IMR-90 (cell line): Measurements from ENCODE around the gene MOCOS. TPM values are rescaled to one million over a fixed set of nuclear protein-coding genes. Genes with fewer than 3 reads are reported as not detected.

Source experiments
- ATAC-seq: fragments of 200-7000 bp; cut with Tn5 transposase; 2 replicates; pipeline ENCODE4 v1.9.1; 2020; ENCODE audit warnings: low read depth, mild to moderate bottlenecking, moderate library complexity
- BruUV-seq: library from RNA; stranded (reverse); fragments of 400-500 nt; replicated peaks from 2 replicates; lab custom pipeline; 2021; lab: Mats Ljungman, UMichigan
- CTCF ChIA-PET: fragments of 300-600 bp; formaldehyde crosslinking; extraction: SDS; loops from one replicate; lab custom pipeline; 2021; ENCODE audit warnings: antibody characterized with exemption; lab: Yijun Ruan, JAX
- POLR2A ChIA-PET: fragments of 300-600 bp; sonication (Branson Sonifier 250); formaldehyde crosslinking; loops from one replicate; lab custom pipeline; 2022; ENCODE audit warnings: antibody characterized with exemption; ENCODE audit not compliant: unreplicated experiment; lab: Charles Lee
- DNase-seq: peaks from one replicate; pipeline ENCODE4 v3.0.0; 2013
- H2AFZ ChIP-seq: replicated peaks from 2 replicates; pipeline ENCODE3; 2013; ENCODE audit warnings: low read length, mild to moderate bottlenecking; ENCODE audit not compliant: poor library complexity
- H2AK5ac ChIP-seq: 2 replicates; pipeline ENCODE4 v1.6.1; 2013; ENCODE audit warnings: low read depth, low read length, inconsistent platforms
- H2AK9ac ChIP-seq: replicated peaks from 2 replicates; pipeline ENCODE3; 2013; ENCODE audit warnings: mild to moderate bottlenecking, low read depth, low read length, moderate library complexity; ENCODE audit not compliant: poor library complexity
- H2BK120ac ChIP-seq: 2 replicates; pipeline ENCODE4 v1.6.1; 2013; ENCODE audit warnings: low read depth, low read length, inconsistent platforms
- H2BK15ac ChIP-seq: 3 replicates; pipeline ENCODE4 v1.6.1; 2013; ENCODE audit warnings: low read depth, low read length, inconsistent platforms
- H2BK20ac ChIP-seq: 2 replicates; pipeline ENCODE4 v1.6.1; 2013; ENCODE audit warnings: low read depth, mild to moderate bottlenecking, inconsistent platforms, low read length, moderate library complexity
- H2BK5ac ChIP-seq: 2 replicates; pipeline ENCODE4 v1.6.1; 2013; ENCODE audit warnings: mild to moderate bottlenecking, low read depth, low read length, inconsistent platforms; ENCODE audit not compliant: poor library complexity, severe bottlenecking
- H3K14ac ChIP-seq: replicated peaks from 2 replicates; pipeline ENCODE4 v1.6.1; 2013; ENCODE audit warnings: low read depth, low read length, inconsistent platforms
- H3K18ac ChIP-seq: 2 replicates; pipeline ENCODE4 v1.6.1; 2013; ENCODE audit warnings: low read depth, low read length, control low read depth
- H3K23ac ChIP-seq: 2 replicates; pipeline ENCODE4 v1.6.1; 2013; ENCODE audit warnings: low read depth, low read length, inconsistent platforms
- H3K27ac ChIP-seq: 2 replicates; pipeline ENCODE4 v1.5.1; 2013; ENCODE audit warnings: mild to moderate bottlenecking, control low read depth, low read length; ENCODE audit not compliant: insufficient read depth
- H3K27me3 ChIP-seq: 2 replicates; pipeline ENCODE4 v1.6.1; 2013; ENCODE audit warnings: low read length; ENCODE audit not compliant: control insufficient read depth, insufficient read depth
- H3K36me3 ChIP-seq: 2 replicates; pipeline ENCODE4 v1.6.1; 2013; ENCODE audit warnings: low read length, mixed read lengths; ENCODE audit not compliant: control insufficient read depth, insufficient read depth
- H3K4ac ChIP-seq: 2 replicates; pipeline ENCODE4 v1.6.1; 2013; ENCODE audit warnings: low read depth, low read length, inconsistent platforms
- H3K4me1 ChIP-seq: 2 replicates; pipeline ENCODE4 v1.6.1; 2013; ENCODE audit warnings: low read length, mixed read lengths; ENCODE audit not compliant: control insufficient read depth, insufficient read depth
- H3K4me2 ChIP-seq: 2 replicates; pipeline ENCODE4 v1.6.1; 2013; ENCODE audit warnings: low read depth, mild to moderate bottlenecking, control low read depth, low read length, moderate library complexity
- H3K4me3 ChIP-seq: 2 replicates; pipeline ENCODE4 v1.5.1; 2013; ENCODE audit warnings: low read depth, mild to moderate bottlenecking, control low read depth, low read length, moderate library complexity; ENCODE audit not compliant: insufficient read depth
- H3K56ac ChIP-seq: 2 replicates; pipeline ENCODE4 v1.6.1; 2013; ENCODE audit warnings: low read length, inconsistent platforms; ENCODE audit not compliant: insufficient read depth; ENCODE audit errors: extremely low read depth
- H3K79me1 ChIP-seq, 2 experiments: 2 replicates each; pipeline ENCODE4 v1.6.1; 2013; ENCODE audit warnings: low read length in 2 of 2, inconsistent platforms in 1 of 2, low read depth in 1 of 2
- H3K9ac ChIP-seq: 2 replicates; pipeline ENCODE4 v1.6.1; 2013; ENCODE audit warnings: low read depth, low read length, control low read depth
- H3K9me1 ChIP-seq: 2 replicates; pipeline ENCODE4 v1.6.1; 2013; ENCODE audit warnings: low read length, inconsistent platforms; ENCODE audit not compliant: insufficient read depth
- H3K9me3 ChIP-seq: 2 replicates; pipeline ENCODE4 v1.6.1; 2013; ENCODE audit warnings: low read length; ENCODE audit not compliant: control insufficient read depth, insufficient read depth
- H4K20me1 ChIP-seq: 2 replicates; pipeline ENCODE4 v1.6.1; 2013; ENCODE audit warnings: low read length, inconsistent platforms; ENCODE audit not compliant: insufficient read depth
- H4K5ac ChIP-seq: 2 replicates; pipeline ENCODE4 v1.6.1; 2013; ENCODE audit warnings: mild to moderate bottlenecking, low read depth, low read length, control low read depth
- H4K8ac ChIP-seq, 2 experiments: 2 replicates each; pipeline ENCODE4 v1.6.1; 2013; ENCODE audit warnings: low read depth in 2 of 2, low read length in 2 of 2, control low read depth in 1 of 2, inconsistent platforms in 1 of 2
- H4K91ac ChIP-seq: 2 replicates; pipeline ENCODE4 v1.6.1; 2013; ENCODE audit warnings: low read depth, low read length, inconsistent platforms; ENCODE audit not compliant: insufficient read depth
- CHD1 ChIP-seq: IDR thresholded peaks from 2 replicates; pipeline ENCODE4 v1.6.1; 2012; ENCODE audit warnings: low read depth, low read length, improper control_type of control experiment
- FOS ChIP-seq: fragments of 150-350 bp; IDR thresholded peaks from 2 replicates; pipeline ENCODE4 v1.6.1; 2016; ENCODE audit warnings: low read depth, low read length
- MAFK ChIP-seq: IDR thresholded peaks from 2 replicates; pipeline ENCODE4 v1.6.1; 2012; ENCODE audit warnings: low read depth, low read length, improper control_type of control experiment
- MAZ ChIP-seq: IDR thresholded peaks from 2 replicates; pipeline ENCODE4 v1.6.1; 2012; ENCODE audit warnings: low read depth, mild to moderate bottlenecking, low read length, improper control_type of control experiment, moderate library complexity, borderline replicate concordance
- MXI1 ChIP-seq: IDR thresholded peaks from 2 replicates; pipeline ENCODE4 v1.6.1; 2012; ENCODE audit warnings: low read depth, mild to moderate bottlenecking, low read length, moderate library complexity, borderline replicate concordance
- NFE2L2 ChIP-seq: fragments of 150-350 bp; IDR thresholded peaks from 2 replicates; pipeline ENCODE4 v1.6.1; 2016; ENCODE audit warnings: low read depth, mild to moderate bottlenecking, low read length
- POLR2A ChIP-seq: IDR thresholded peaks from 2 replicates; pipeline ENCODE4 v1.6.1; 2012; ENCODE audit warnings: mild to moderate bottlenecking, low read depth, low read length
- RAD21 ChIP-seq: IDR thresholded peaks from 2 replicates; pipeline ENCODE4 v1.6.1; 2012; ENCODE audit warnings: low read length, improper control_type of control experiment
- RCOR1 ChIP-seq: IDR thresholded peaks from 2 replicates; pipeline ENCODE4 v1.6.1; 2012; ENCODE audit warnings: mild to moderate bottlenecking, low read length, improper control_type of control experiment; ENCODE audit not compliant: insufficient replicate concordance
- RFX5 ChIP-seq: IDR thresholded peaks from 2 replicates; pipeline ENCODE4 v1.8.0; 2012; ENCODE audit warnings: low read depth, mild to moderate bottlenecking, low read length, moderate library complexity
- SMC3 ChIP-seq: fragments of 150-350 bp; IDR thresholded peaks from 2 replicates; pipeline ENCODE4 v1.6.1; 2016; ENCODE audit warnings: low read depth, mild to moderate bottlenecking, antibody characterized with exemption, low read length, moderate library complexity
- WGBS, 2 experiments: methylation state at CpG; one replicate each; pipeline versions ENCODE4 v1.1.5 to v1.1.7; 2013; ENCODE audit warnings: missing lambda C conversion rate in 2 of 2; ENCODE audit not compliant: insufficient read length in 1 of 2; ENCODE audit errors: extremely low coverage in 2 of 2; 5-methylcytosine and 5-hydroxymethylcytosine counted together
- dilution Hi-C: fragments of 300-500 bp; cut with HindIII; formaldehyde crosslinking; loops from one replicate; pipeline ENCODE4 v1.14.3; 2018; ENCODE audit warnings: low sequenced_read_pairs; ENCODE audit not compliant: unreplicated experiment
- in situ Hi-C: fragments of 300-500 bp; cut with MboI; formaldehyde crosslinking; loops from 3 replicates; pipeline ENCODE4 v1.14.3; 2019; ENCODE audit warnings: low sequenced_read_pairs, inconsistent platforms, mixed read lengths
- intact Hi-C: fragments of 100-400 bp; cut with micrococcal nuclease; formaldehyde crosslinking; loops from 2 replicates; pipeline ENCODE4 v1.10.0; 2022
- polyA plus RNA-seq, 3 experiments: library from polyadenylated mRNA; depleted of rRNA; stranded (reverse); fragments of >200 nt; gene quantifications; 2 replicates each; pipeline ENCODE4 v1.2.3, GENCODE V29; 2012; ENCODE audit warnings: low replicate concordance in 1 of 3
- total RNA-seq: library from RNA; depleted of rRNA; stranded (reverse); fragments of >200 nt; gene quantifications from 2 replicates; pipeline ENCODE4 v1.2.3, GENCODE V29; 2012
- TF ChIP-seq, protein P1 (sequence below): fragments of 150-350 bp; IDR thresholded peaks from 2 replicates; pipeline ENCODE4 v1.6.1; 2017; ENCODE audit warnings: mild to moderate bottlenecking, antibody characterized with exemption, low read length, low read depth

The MOCOS gene
- total and polyA plus RNA-seq, 2 of the 4 experiments (the other 2 are of a cell fraction): 1.1 to 2.2 TPM

DNA sequence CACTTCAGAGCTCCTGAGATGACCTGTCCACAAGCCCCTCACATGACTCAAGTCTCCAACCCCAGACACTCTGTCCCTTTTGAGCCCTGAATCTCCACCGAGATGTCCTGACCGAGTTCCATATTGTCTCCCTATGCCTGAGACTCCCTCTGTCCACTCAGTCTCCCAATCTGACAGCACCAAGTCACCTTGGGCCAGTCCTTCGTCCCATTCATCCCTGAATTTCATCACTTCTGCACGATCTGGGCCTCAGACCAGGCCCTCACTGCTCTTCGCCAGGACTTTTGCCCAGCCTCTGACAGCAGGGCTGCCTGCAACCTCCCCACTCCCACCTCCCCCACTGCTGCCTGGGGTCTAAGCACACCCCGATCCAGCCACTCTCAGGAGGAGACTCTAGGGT, 4.3 kb upstream of the MOCOS start:
- Histone ChIP-seq H4K8ac (no peak overlapping the region), H2AK9ac (no peak overlapping the region), H2BK5ac (no peak overlapping the region), H3K4me2 (no peak overlapping the region), H4K91ac (no peak overlapping the region), H3K14ac (no peak overlapping the region), H3K18ac (no peak overlapping the region), H2BK120ac (no peak overlapping the region), H3K27ac (no peak overlapping the region), H3K4me3 (no peak overlapping the region), H4K5ac (no peak overlapping the region), H3K23ac (no peak overlapping the region), H3K56ac (no peak overlapping the region), H3K4me1 (peaks cover 15% of the 10 kb centered on the region), H3K9me3 (no peaks in the 10 kb centered on the region), H3K27me3 (no peaks in the 10 kb centered on the region), H2BK15ac (no peak overlapping the region), H2BK20ac (no peak overlapping the region), H4K20me1 (peaks cover 4% of the 10 kb centered on the region; the same call in 1 of the 2 replicates), H3K9ac (no peak overlapping the region), H2AK5ac (no peak overlapping the region), H3K4ac (no peak overlapping the region), H3K9me1 (peaks cover 12% of the 10 kb centered on the region), H3K36me3 (peaks cover under 1% of the 10 kb centered on the region; the same call in 1 of the 2 replicates), H3K79me1 (peaks cover under 1 to 10% of the 10 kb centered on the region in 2 experiments; a peak in 2 of 4 replicates), H2AFZ (no peak overlapping the region)
- BruUV-seq: no TSS peak
- DNase-seq (no peak), ATAC-seq (no peak)
- ChIA-PET CTCF (no interaction called here), POLR2A (no interaction called here)
- WGBS, 2 experiments: 96% methylated on average over 5 of the region's 6 CpGs; no CpG with 5 or more reads in 1 of the 2 experiments
- no peak for TF ChIP-seq SMC3
- TF ChIP-seq CHD1: no peak
- TF ChIP-seq RAD21: no peak
- TF ChIP-seq, protein P1, sequence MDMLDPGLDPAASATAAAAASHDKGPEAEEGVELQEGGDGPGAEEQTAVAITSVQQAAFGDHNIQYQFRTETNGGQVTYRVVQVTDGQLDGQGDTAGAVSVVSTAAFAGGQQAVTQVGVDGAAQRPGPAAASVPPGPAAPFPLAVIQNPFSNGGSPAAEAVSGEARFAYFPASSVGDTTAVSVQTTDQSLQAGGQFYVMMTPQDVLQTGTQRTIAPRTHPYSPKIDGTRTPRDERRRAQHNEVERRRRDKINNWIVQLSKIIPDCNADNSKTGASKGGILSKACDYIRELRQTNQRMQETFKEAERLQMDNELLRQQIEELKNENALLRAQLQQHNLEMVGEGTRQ: no peak
- no peak for TF ChIP-seq MAZ
- TF ChIP-seq POLR2A: no peak
- no peak for TF ChIP-seq RFX5
- no peak for TF ChIP-seq MAFK
- TF ChIP-seq MXI1: no peak
- no peak for TF ChIP-seq RCOR1
- TF ChIP-seq NFE2L2: no peak
- TF ChIP-seq FOS: no peak
- in situ Hi-C loops (no loop called here), dilution Hi-C loops (no loop called here), intact Hi-C loops (no loop called here)
